Endothelial cell (in vitro differentiated cells): ENCODE data around the gene ZNF837. TPM values are rescaled to one million over a fixed set of nuclear protein-coding genes. Genes with fewer than 3 reads are reported as not detected.

Experiments
- DNase-seq: peaks from one replicate; pipeline ENCODE4 v3.0.0; 2021; ENCODE audit warnings: low spot score
- H3K27ac Mint-ChIP-seq: one replicate; pipeline ENCODE4 v1.8.0; 2021; ENCODE audit warnings: mixed read lengths, inconsistent platforms; ENCODE audit not compliant: unreplicated experiment
- H3K27me3 Mint-ChIP-seq: one replicate; pipeline ENCODE4 v1.8.0; 2021; ENCODE audit warnings: mild to moderate bottlenecking, moderate library complexity, mixed read lengths, inconsistent platforms; ENCODE audit not compliant: unreplicated experiment
- H3K36me3 Mint-ChIP-seq: one replicate; pipeline ENCODE4 v1.8.0; 2021; ENCODE audit warnings: mild to moderate bottlenecking, low read depth, mixed read lengths, inconsistent platforms; ENCODE audit not compliant: unreplicated experiment
- H3K4me1 Mint-ChIP-seq: one replicate; pipeline ENCODE4 v1.8.0; 2021; ENCODE audit warnings: mild to moderate bottlenecking, mixed read lengths, inconsistent platforms; ENCODE audit not compliant: unreplicated experiment
- H3K4me3 Mint-ChIP-seq: one replicate; pipeline ENCODE4 v1.8.0; 2021; ENCODE audit warnings: mild to moderate bottlenecking, mixed read lengths, inconsistent platforms; ENCODE audit not compliant: unreplicated experiment
- H3K9me3 Mint-ChIP-seq: one replicate; pipeline ENCODE4 v1.8.0; 2021; ENCODE audit warnings: mixed read lengths, inconsistent platforms; ENCODE audit not compliant: unreplicated experiment
- CTCF ChIP-seq: fragments of 200-600 bp; sonication (generic); IDR thresholded peaks from one replicate; pipeline ENCODE4 v1.5.0; 2021; ENCODE audit warnings: antibody characterized with exemption; ENCODE audit not compliant: unreplicated experiment
- total RNA-seq: library from RNA; stranded (reverse); fragmentation: NEBNext Ultra II Directional; extraction: Animal tissue kit (Norgen Biotek cat#: 25700); gene quantifications from one replicate; pipeline ENCODE4 v1.2.1, GENCODE V29; 2021; ENCODE audit not compliant: unreplicated experiment

Gene ZNF837
- total RNA-seq, 1 donor from 2014 or later: 4.5 TPM

DNA sequence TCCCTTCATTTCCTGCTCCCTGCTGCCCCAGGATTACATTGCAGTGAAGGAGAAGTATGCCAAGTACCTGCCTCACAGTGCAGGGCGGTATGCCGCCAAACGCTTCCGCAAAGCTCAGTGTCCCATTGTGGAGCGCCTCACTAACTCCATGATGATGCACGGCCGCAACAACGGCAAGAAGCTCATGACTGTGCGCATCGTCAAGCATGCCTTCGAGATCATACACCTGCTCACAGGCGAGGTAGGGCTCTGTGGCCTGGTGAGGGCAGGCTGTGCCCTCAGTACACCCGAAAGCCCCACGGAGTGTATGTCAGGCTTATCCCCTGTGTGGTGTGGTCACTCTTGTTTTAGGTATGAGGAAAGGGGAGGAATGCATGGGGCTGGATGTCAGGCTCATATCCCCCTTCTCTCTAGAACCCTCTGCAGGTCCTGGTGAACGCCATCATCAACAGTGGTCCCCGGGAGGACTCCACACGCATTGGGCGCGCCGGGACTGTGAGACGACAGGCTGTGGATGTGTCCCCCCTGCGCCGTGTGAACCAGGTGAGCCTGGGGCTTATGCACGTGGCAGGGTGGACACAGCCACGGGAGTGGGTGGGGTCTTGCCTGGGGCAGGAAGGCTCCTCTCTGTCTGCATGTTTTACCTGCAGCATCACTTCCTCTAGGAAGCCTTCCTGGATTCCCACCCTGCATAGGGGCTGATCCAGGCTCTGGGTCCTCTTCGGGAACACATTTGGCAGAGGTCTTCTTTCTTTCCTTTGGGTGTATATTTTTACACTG, 12.3 kb upstream of the ZNF837 start:
- H3K9me3 Mint-ChIP-seq: no peaks in the 10 kb centered on the region
- peaks cover 8% of the 10 kb centered on the region for H3K27me3 Mint-ChIP-seq
- peak overlapping the region; percentile 54 for H3K4me3 Mint-ChIP-seq
- H3K36me3 Mint-ChIP-seq: peaks cover 33% of the 10 kb centered on the region
- peaks cover 2% of the 10 kb centered on the region for H3K4me1 Mint-ChIP-seq
- TF ChIP-seq CTCF: no peak
- H3K27ac Mint-ChIP-seq: no peak overlapping the region
- no peak for DNase-seq

DNA sequence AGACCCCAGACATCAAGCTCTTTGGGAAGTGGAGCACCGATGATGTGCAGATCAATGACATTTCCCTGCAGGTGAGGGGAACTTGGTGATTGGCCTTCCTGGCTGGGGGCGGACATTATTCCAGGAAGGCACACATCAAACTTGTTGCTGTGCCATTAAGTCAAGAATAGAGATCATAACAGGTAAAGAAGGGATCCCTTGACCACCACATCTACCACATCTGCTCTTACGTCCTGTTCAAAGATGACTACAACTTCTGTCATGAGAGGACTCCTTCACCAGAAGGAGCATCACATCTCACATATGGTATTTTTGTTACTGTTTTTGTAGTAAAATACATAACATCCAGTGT, 7.3 kb upstream of the ZNF837 start:
- Mint-ChIP-seq H3K4me1 (peaks cover 17% of the 10 kb centered on the region), H3K9me3 (no peaks in the 10 kb centered on the region), H3K4me3 (peak overlapping the region; percentile 97), H3K27me3 (peaks cover 6% of the 10 kb centered on the region), H3K27ac (peak overlapping the region; percentile 95), H3K36me3 (peaks cover 27% of the 10 kb centered on the region)
- DNase-seq: no peak
- no peak for TF ChIP-seq CTCF

- peaks cover 22% of the 10 kb centered on the region for H3K36me3 Mint-ChIP-seq
- peaks cover 6% of the 10 kb centered on the region for H3K27me3 Mint-ChIP-seq
- H3K4me3 Mint-ChIP-seq: peak overlapping the region; percentile 97
- H3K27ac Mint-ChIP-seq: peak overlapping the region; percentile 95
- DNase-seq: peak; percentile 4
- TF ChIP-seq CTCF: no peak
- H3K4me1 Mint-ChIP-seq: peaks cover 17% of the 10 kb centered on the region
- no peaks in the 10 kb centered on the region for H3K9me3 Mint-ChIP-seq
These were observed 6.7 kb upstream of the ZNF837 start for GRCh38 chr19:58387338-58388174.

GRCh38 chr19:58386576-58387337, 5.9 kb upstream of the ZNF837 start, which contains the start of gene RPS5:
RPS5 (plus strand) TSS chr19:58387269; CDS start chr19:58388138, 869 bp downstream.
- H3K9me3 Mint-ChIP-seq: no peaks in the 10 kb centered on the region
- H3K27me3 Mint-ChIP-seq: peaks cover 6% of the 10 kb centered on the region
- H3K27ac Mint-ChIP-seq: peak within 1 kb of the TSS; percentile 95
- peak within 1 kb of the TSS; percentile 97 for H3K4me3 Mint-ChIP-seq
- peak; percentile 91 for DNase-seq
- TF ChIP-seq CTCF: no peak
- peaks cover 22% of the 10 kb centered on the region for H3K36me3 Mint-ChIP-seq
- H3K4me1 Mint-ChIP-seq: peaks cover 20% of the 10 kb centered on the region
